GM12891 (cell line): ENCODE measurements around the gene BTBD9.

Experiments
- POLR2A ChIP-seq: IDR thresholded peaks from 2 replicates; pipeline ENCODE4 v1.6.1; 2011; ENCODE audit warnings: low read depth, low read length, control low read depth
- POLR2AphosphoS5 ChIP-seq: IDR thresholded peaks from 2 replicates; pipeline ENCODE4 v1.6.1; 2011; ENCODE audit warnings: low read depth, low read length, control low read depth
- POU2F2 ChIP-seq: IDR thresholded peaks from 2 replicates; pipeline ENCODE4 v1.6.1; 2011; ENCODE audit warnings: low read depth, mild to moderate bottlenecking, control low read depth, low read length, moderate library complexity
- TAF1 ChIP-seq: IDR thresholded peaks from 2 replicates; pipeline ENCODE4 v1.6.1; 2011; ENCODE audit warnings: low read depth, low read length, control low read depth

DNA sequence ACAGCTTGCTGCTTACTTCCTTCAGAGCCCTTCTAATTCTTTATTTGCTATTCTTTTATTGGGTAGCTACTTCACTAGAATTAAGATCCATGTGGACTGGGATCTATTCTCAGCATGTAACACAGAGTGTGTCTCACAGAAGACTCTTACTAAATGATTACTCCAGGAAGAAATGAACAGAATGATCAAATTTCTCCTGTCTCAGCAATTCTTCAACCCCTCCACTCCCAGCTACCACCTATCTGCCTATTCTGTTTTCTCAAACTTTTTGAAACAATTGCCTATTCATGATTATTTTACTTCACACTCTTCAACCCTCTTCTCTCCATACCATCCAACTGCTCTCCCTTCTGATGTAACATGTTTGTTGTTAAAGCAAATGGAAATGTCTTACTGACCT, 132.6 kb downstream of the BTBD9 start:
- TF ChIP-seq TAF1 (no peak), POLR2AphosphoS5 (no peak), POLR2A (no peak), POU2F2 (no peak)
